Small intestine (tissue), 7 donors: ENCODE results near the gene LY6G6F. TPM values are rescaled to one million over a fixed set of nuclear protein-coding genes. Genes with fewer than 3 reads are reported as not detected.

Source experiments
- DNase-seq, 2 donors: peaks; one replicate each; pipeline versions ENCODE4 v3.0.0 to v3.0.0-alpha.2; 2013
- FAIRE-seq: peaks from 2 replicates; lab custom pipeline; 2012; peaks lifted over from hg19 to GRCh38; lab: Jason Lieb, UNC
- H3K27ac ChIP-seq, 3 donors: one replicate each; pipeline ENCODE4 v1.5.1; 2013; ENCODE audit warnings: low read length in 2 of 3, mild to moderate bottlenecking in 2 of 3, control low read depth in 1 of 3, inconsistent platforms in 1 of 3, low read depth in 1 of 3, moderate library complexity in 1 of 3
- H3K27me3 ChIP-seq, 3 donors: one replicate each; pipeline ENCODE4 v1.6.1; 2013; ENCODE audit warnings: low read length in 3 of 3, inconsistent platforms in 1 of 3; ENCODE audit not compliant: control insufficient read depth in 3 of 3, insufficient read depth in 3 of 3
- H3K36me3 ChIP-seq, 3 donors: one replicate each; pipeline ENCODE4 v1.6.1; 2013; ENCODE audit warnings: low read length in 3 of 3, inconsistent platforms in 1 of 3, low read depth in 1 of 3, mild to moderate bottlenecking in 1 of 3, moderate library complexity in 1 of 3; ENCODE audit not compliant: control insufficient read depth in 3 of 3, insufficient read depth in 2 of 3
- H3K4me1 ChIP-seq, 3 donors: one replicate each; pipeline ENCODE4 v1.6.1; 2013; ENCODE audit warnings: low read length in 2 of 3, inconsistent platforms in 1 of 3, low read depth in 1 of 3, mild to moderate bottlenecking in 1 of 3, moderate library complexity in 1 of 3; ENCODE audit not compliant: control insufficient read depth in 3 of 3, insufficient read depth in 2 of 3
- H3K4me3 ChIP-seq, 3 donors: one replicate each; pipeline ENCODE4 v1.5.1; 2013; ENCODE audit warnings: low read length in 3 of 3, control low read depth in 1 of 3, inconsistent platforms in 1 of 3, low read depth in 1 of 3, mild to moderate bottlenecking in 1 of 3, moderate library complexity in 1 of 3
- H3K9me3 ChIP-seq, 2 donors: one replicate each; pipeline ENCODE4 v1.6.1; 2013; ENCODE audit warnings: low read depth in 1 of 2, low read length in 1 of 2; ENCODE audit not compliant: control insufficient read depth in 2 of 2, insufficient read depth in 1 of 2
- WGBS, 3 donors: extraction: QIAGEN DNeasy Blood & Tissue Kit; methylation state at CpG; one replicate each; pipeline ENCODE4 v1.1.7; 2013; 5-methylcytosine and 5-hydroxymethylcytosine counted together
- polyA plus RNA-seq, 4 donors: library from polyadenylated mRNA; stranded (reverse) in 3 of 4; unstranded in 1 of 4; fragments of 200-250 nt in 3 of 4; fragments of 120-200 nt in 1 of 4; gene quantifications; one replicate each; pipeline versions ENCODE4 v1.2.1 to v1.2.3, GENCODE V29; 2013
- donor health status: healthy with polysubstance abuse.
- donor health status: control.
- donor health status: control.
- donor health status: Bipolar disorder and iron deficiency.
- donor health status: healthy.

Gene LY6G6F
- polyA plus RNA-seq, 4 donors = 0.12 TPM; not detected in 3

DNA sequence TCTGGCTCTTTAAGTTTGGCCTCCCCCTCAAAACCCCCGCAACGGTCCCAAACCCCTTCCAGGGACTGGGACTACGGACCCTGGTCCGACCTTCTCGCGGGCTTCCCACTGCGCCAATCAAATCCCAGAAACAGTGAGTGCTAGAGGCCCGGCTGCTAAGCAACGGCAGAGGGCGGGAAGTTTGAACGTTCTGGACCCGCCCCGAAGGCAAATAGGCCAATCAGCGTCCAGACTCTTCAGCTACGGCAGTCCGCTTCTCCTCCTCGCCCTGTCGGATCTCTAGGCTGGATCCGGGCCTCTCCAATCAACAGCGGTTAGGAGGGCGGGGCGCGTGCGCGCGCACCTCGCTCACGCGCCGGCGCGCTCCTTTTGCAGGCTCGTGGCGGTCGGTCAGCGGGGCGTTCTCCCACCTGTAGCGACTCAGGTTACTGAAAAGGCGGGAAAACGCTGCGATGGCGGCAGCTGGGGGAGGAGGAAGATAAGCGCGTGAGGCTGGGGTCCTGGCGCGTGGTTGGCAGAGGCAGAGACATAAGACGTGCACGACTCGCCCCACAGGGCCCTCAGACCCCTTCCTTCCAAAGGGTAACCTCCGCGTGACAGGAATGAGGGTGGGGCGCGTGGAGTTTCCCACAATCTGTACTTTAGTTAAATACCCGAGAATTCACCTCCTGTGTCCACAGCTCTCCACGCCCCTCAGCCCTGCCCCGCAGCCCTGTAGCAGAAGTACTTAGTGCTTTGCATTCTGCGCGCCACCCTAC lies 33.2 kb downstream of the LY6G6F start, which contains the start of gene MSH5:
Gene MSH5, plus strand, starts transcription at position 367 of the 758 bp plus-strand sequence. CDS start 462 bp downstream, outside the sequence.
- WGBS, 3 donors = 0% methylated on average over 53 to 58 of the region's 58 CpGs
- peak; percentile 100 for DNase-seq

GRCh38 chr6:31740397-31741223 lies 33.9 kb downstream of the LY6G6F start:
- Histone ChIP-seq H3K27ac (peak overlapping the region; percentile 81 to 98 (median 90)), H3K27me3 (no peaks in the 10 kb centered on the region), H3K36me3 (peaks cover 0 to 20% (median 0%) of the 10 kb centered on the region in 3 donors), H3K4me3 (peak overlapping the region; percentile 60 to 78 (median 74)), H3K9me3 (no peaks in the 10 kb centered on the region), H3K4me1 (peaks cover 3 to 41% (median 10%) of the 10 kb centered on the region in 3 donors)
- WGBS, 3 donors = 3 to 9% (median 8%) methylated on average over 29 of the region's 29 CpGs
- FAIRE-seq (no peak), DNase-seq (peak in 1 of 2 donors; percentile 48)

More for the DNA sequence above, 33.2 kb downstream of the LY6G6F start, which contains the start of gene MSH5:
- Histone ChIP-seq H3K9me3 (no peaks in the 10 kb centered on the region), H3K27ac (peak within 1 kb of the TSS; percentile 94 to 98 (median 97)), H3K36me3 (peaks cover 0 to 25% (median 0%) of the 10 kb centered on the region in 3 donors), H3K27me3 (no peaks in the 10 kb centered on the region), H3K4me3 (peak within 1 kb of the TSS; percentile 60 to 78 (median 74)), H3K4me1 (peaks cover 3 to 41% (median 10%) of the 10 kb centered on the region in 3 donors)
- FAIRE-seq = no peak

GRCh38 chr6:31741815-31742214 lies 35.1 kb downstream of the LY6G6F start:
- FAIRE-seq = no peak
- WGBS, 3 donors = 66 to 85% (median 78%) methylated on average over 2 of the region's 2 CpGs

GRCh38 chr6:31742894-31743293 lies 36.2 kb downstream of the LY6G6F start:
- Histone ChIP-seq H3K4me1 (peaks cover 2 to 28% (median 3%) of the 10 kb centered on the region in 3 donors), H3K4me3 (no peak overlapping the region), H3K9me3 (no peaks in the 10 kb centered on the region), H3K27me3 (no peaks in the 10 kb centered on the region), H3K36me3 (peaks cover 0 to 36% (median 2%) of the 10 kb centered on the region in 3 donors), H3K27ac (no peak overlapping the region)
- FAIRE-seq (no peak), DNase-seq (no peak)
- WGBS, 3 donors = 91 to 96% (median 92%) methylated on average over 3 of the region's 3 CpGs

More at GRCh38 chr6:31741815-31742214, 35.1 kb downstream of the LY6G6F start:
- Histone ChIP-seq H3K36me3 (peaks cover 0 to 27% (median 0%) of the 10 kb centered on the region in 3 donors), H3K4me3 (no peak overlapping the region), H3K4me1 (peaks cover 3 to 38% (median 8%) of the 10 kb centered on the region in 3 donors), H3K9me3 (no peaks in the 10 kb centered on the region), H3K27me3 (no peaks in the 10 kb centered on the region), H3K27ac (no peak overlapping the region)
- DNase-seq = no peak

DNA sequence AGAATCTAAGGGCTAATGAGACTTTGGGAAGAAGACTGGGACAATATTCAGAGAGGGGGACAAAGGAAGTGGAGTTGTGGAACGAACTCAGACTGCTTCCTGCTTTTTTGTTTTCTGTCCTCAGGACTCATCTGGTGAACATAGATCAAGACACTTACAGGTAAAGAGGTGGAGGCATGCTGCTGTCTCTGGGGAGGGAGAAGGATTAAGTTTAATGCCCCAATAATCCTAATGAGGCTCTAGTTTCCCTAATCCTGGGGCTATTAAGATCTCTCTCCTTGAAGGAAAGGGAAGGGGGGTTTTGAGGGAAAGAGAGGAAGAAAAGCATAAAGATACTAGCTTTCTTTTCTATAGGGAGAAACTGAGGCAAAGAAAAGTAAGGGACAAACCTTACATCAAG lies 37.8 kb downstream of the LY6G6F start:
- H3K27ac ChIP-seq = no peak overlapping the region
- peaks cover 0 to 12% (median 0%) of the 10 kb centered on the region in 3 donors for H3K4me1 ChIP-seq
- no peak for FAIRE-seq
- H3K4me3 ChIP-seq = no peak overlapping the region
- DNase-seq = no peak
- peaks cover 0 to 39% (median 2%) of the 10 kb centered on the region in 3 donors for H3K36me3 ChIP-seq
- no peaks in the 10 kb centered on the region for H3K9me3 ChIP-seq
- 78 to 82% (median 79%) methylated on average over 1 of the region's 1 CpG for WGBS, 3 donors
- H3K27me3 ChIP-seq = no peaks in the 10 kb centered on the region

DNA sequence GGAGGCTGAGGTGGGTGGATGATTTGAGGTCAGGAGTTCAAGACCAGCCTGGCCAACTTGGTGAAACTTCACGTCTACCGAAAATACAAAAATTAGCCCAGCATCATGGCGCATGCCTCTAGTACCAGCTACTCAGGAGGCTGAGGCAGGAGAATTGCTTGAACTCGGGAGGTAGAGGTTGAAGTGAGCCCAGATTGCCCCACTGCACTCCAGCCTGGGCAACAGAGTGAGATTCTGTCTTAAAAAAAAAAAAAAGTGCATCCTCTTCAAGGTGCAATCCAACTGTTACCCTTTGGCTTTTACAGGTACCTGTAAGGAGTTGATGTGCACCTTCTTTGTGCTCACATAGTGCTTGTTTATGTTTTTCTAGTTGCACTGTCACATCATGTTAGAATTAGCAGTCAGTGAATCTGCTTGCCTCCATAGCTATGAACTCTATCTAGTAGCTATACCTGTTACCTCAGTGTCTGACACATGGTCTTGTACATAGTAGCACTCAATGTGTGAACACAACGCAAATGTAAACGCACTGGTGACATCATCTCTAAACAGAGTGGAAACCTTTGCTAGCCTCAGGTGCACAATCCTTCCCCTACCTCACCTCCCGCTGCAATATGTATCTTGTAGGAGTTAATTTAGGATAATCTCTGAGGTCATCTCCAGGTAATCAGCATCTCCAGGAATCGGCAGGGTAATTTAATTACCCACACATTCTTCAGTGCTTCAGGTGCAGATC lies 42.8 kb downstream of the LY6G6F start:
- Histone ChIP-seq H3K9me3 (no peaks in the 10 kb centered on the region), H3K27ac (no peak overlapping the region), H3K4me3 (no peak overlapping the region), H3K4me1 (no peaks in the 10 kb centered on the region), H3K36me3 (peaks cover 0 to 24% (median 2%) of the 10 kb centered on the region in 3 donors), H3K27me3 (no peaks in the 10 kb centered on the region)
- FAIRE-seq (no peak), DNase-seq (no peak)
- WGBS, 3 donors = 84 to 89% (median 88%) methylated on average over 8 of the region's 8 CpGs

- Histone ChIP-seq H3K4me1 (no peaks in the 10 kb centered on the region), H3K27ac (no peak overlapping the region), H3K9me3 (no peaks in the 10 kb centered on the region), H3K27me3 (no peaks in the 10 kb centered on the region), H3K4me3 (no peak overlapping the region), H3K36me3 (peaks cover 0 to 24% (median 2%) of the 10 kb centered on the region in 3 donors)
- DNase-seq (no peak), FAIRE-seq (no peak)
- WGBS, 3 donors = 65 to 80% (median 68%) methylated on average over 7 of the region's 7 CpGs
Measured at GRCh38 chr6:31750411-31751022, 43.9 kb downstream of the LY6G6F start.
